IPS-15b (cell line): ENCODE measurements around the gene UPK1B.
A peak's percentile ranks its signal among the peaks of the same experiment; 100 is the strongest.

Source experiments
- H3K27me3 ChIP-seq: one replicate; pipeline ENCODE4 v1.6.1; 2013; ENCODE audit warnings: low read length; ENCODE audit not compliant: control insufficient read depth, insufficient read depth
- H3K36me3 ChIP-seq: one replicate; pipeline ENCODE4 v1.6.1; 2013; ENCODE audit warnings: low read length; ENCODE audit not compliant: control insufficient read depth, insufficient read depth
- H3K4me1 ChIP-seq: one replicate; pipeline ENCODE4 v1.6.1; 2013; ENCODE audit warnings: mild to moderate bottlenecking, low read length; ENCODE audit not compliant: control insufficient read depth, insufficient read depth
- H3K4me3 ChIP-seq: one replicate; pipeline ENCODE4 v1.5.1; 2013; ENCODE audit warnings: low read depth, low read length
- H3K9ac ChIP-seq: one replicate; pipeline ENCODE4 v1.6.1; 2013; ENCODE audit warnings: low read depth, mild to moderate bottlenecking, low read length
- H3K9me3 ChIP-seq: one replicate; pipeline ENCODE4 v1.6.1; 2013; ENCODE audit warnings: mild to moderate bottlenecking, low read length; ENCODE audit not compliant: control insufficient read depth, insufficient read depth

Gene UPK1B

DNA sequence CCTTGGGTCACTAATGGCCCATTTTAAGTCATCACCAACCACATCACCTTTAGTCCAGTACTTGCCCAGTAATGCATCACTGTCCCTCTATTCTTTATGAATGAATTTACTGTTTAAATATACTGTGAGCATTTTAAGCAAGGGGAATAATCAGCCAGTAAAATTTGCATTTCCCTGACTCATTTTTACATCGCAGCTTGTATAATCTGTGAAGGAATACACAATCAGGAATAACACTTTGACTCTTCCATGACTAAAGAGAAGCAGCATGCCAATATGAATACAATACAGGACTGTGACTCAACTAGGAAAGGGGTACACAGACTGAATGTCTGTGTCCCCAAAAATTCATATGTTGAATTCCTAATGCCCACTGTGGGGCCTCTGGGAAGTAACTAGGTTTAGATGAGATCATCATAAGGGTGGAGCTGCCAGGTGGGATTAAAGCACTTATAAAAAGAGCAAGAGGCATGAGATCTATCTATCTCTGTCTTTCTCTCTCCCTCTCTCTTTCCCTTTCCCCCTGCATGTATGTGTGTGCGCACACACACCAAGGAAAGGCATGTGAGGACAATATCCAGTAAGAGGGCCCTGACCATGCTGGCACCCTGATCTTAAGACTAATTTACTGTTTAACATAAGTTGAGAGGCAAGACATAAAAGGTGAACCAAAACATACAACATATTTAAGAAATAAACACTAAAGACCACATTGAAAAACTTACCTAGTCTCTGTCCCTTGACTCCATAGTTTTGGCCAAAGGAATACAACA lies 55.2 kb downstream of the UPK1B start:
- no peaks in the 10 kb centered on the region for H3K27me3 ChIP-seq
- H3K4me1 ChIP-seq = no peaks in the 10 kb centered on the region
- H3K4me3 ChIP-seq = no peak overlapping the region
- no peaks in the 10 kb centered on the region for H3K9me3 ChIP-seq
- H3K9ac ChIP-seq = no peak overlapping the region
- peaks cover 25% of the 10 kb centered on the region for H3K36me3 ChIP-seq

DNA sequence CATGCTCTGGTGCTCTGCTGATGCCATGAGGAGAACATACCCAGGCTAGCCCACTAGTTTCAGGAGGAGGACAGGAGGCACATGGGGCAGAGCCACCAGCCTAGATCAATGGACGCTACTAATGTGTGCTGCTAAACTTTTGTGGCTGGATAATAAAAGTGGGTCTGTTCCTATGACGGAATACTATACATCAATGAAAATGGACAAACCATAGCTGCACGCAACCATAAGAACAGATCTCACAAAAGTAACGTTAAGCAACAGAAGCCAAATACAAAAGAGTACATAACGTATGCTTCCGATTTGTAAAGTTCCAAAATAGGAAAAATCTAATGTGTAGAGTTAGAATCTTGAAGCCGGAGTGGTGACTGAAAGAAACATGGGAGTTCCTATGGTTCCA lies 55.8 kb downstream of the UPK1B start:
- Histone ChIP-seq H3K9me3 (no peaks in the 10 kb centered on the region), H3K9ac (no peak overlapping the region), H3K27me3 (no peaks in the 10 kb centered on the region), H3K4me3 (no peak overlapping the region), H3K4me1 (no peaks in the 10 kb centered on the region), H3K36me3 (peaks cover 20% of the 10 kb centered on the region)

DNA sequence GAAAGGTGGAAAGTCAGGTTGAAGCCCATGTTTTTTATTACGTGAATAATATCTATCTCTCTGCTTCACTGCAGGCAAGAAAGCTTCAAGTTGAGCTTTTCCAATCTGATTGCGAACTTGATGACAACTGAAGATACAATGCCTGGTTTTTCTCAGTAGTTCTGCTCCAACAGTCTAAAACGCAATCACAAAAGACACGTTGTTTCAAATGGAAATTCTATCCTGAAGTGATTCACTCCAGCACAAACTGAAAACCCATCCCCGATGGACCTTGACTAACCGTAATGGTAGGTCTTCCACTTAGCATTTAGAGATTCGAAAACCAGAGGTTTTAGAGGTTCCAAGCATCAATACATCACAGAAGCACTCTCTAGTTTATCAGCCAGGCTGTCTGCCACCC lies 56.7 kb downstream of the UPK1B start:
- H3K9me3 ChIP-seq = no peaks in the 10 kb centered on the region
- no peaks in the 10 kb centered on the region for H3K4me1 ChIP-seq
- H3K27me3 ChIP-seq = no peaks in the 10 kb centered on the region
- no peak overlapping the region for H3K4me3 ChIP-seq
- peaks cover 22% of the 10 kb centered on the region for H3K36me3 ChIP-seq
- no peak overlapping the region for H3K9ac ChIP-seq

DNA sequence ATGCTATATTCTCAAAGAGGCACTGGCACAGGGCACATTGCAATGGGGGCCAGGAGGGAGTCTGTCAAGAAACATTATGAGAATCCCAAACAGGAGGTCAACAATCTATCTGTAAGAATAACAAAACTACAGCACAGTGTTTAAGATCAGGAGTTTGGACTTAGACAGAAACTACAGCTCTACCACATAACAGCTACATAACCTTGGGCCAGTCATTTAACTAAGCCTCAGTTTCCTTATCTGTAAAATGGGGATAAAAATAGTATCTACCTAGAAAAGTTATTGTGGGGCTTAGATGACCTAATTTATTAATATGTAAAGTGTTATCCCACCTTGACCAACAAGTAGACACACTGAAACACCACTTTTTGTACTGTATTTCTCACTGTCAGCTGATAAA lies 57.3 kb downstream of the UPK1B start:
- Histone ChIP-seq H3K4me1 (no peaks in the 10 kb centered on the region), H3K9ac (no peak overlapping the region), H3K36me3 (peaks cover 27% of the 10 kb centered on the region)

DNA sequence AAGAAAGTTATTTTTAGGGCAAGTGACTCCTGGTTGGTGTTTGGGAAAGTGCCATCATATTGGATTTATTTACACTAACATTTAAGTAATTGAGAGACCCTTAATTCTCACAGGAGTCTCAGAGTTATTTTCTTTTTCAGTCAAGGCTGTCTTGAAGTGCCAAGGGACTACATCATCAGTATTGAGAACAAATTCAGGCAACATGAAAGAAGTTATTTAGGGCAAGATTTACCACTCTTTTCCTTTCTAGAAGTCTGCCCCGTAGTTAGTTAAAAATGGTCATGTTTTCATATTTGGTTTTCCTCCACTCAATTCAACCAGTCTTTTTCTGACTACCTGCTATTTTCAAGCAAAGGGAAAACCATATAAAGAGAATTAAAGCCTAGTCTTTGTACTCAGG lies 61.2 kb downstream of the UPK1B start:
- Histone ChIP-seq H3K27me3 (no peaks in the 10 kb centered on the region), H3K4me3 (no peak overlapping the region), H3K9me3 (no peaks in the 10 kb centered on the region), H3K4me1 (no peaks in the 10 kb centered on the region), H3K9ac (no peak overlapping the region), H3K36me3 (peaks cover 21% of the 10 kb centered on the region)

More for the DNA sequence above, 57.3 kb downstream of the UPK1B start:
- no peaks in the 10 kb centered on the region for H3K9me3 ChIP-seq
- no peaks in the 10 kb centered on the region for H3K27me3 ChIP-seq
- H3K4me3 ChIP-seq = no peak overlapping the region

DNA sequence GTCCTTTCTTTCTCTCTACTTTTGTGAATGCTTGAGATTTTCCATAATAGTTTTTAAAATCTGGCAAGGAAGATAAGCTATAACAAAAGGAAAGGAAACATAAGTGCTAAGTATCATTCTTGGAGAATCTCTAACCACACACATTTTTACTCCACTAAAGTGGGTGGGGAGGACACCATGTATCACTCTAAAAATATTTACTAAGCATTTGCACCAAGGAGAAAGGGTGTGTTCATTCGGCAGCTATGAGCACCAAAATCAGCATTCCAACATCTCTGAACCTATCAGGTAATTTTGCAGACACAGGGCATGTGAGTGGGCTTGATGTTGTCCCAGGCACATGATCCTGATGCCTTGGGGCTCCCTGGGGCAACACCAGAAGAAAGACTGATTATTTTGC lies 61.8 kb downstream of the UPK1B start:
- peaks cover 19% of the 10 kb centered on the region for H3K36me3 ChIP-seq
- no peaks in the 10 kb centered on the region for H3K9me3 ChIP-seq
- no peak overlapping the region for H3K4me3 ChIP-seq

DNA sequence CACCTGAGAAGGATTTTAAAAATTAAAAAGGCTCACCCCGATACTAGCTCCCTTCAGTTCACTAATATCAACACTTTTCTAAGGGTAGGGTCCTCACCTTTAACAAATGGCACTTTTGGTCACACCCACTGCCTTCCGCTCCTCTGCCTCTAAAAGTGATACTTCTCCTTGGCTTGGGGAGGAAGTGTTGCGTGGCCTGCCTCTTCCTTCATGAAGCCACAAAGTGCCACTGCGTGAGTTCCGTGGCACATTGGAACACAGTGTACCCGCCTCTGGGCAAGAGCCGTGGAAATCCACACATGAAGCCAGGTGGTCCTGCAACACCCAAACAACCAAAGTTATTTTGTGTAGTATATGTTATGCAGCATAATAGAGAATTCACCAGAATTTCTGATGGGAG lies 63.4 kb downstream of the UPK1B start:
- no peaks in the 10 kb centered on the region for H3K4me1 ChIP-seq
- H3K9me3 ChIP-seq = no peaks in the 10 kb centered on the region
- no peak overlapping the region for H3K9ac ChIP-seq
- peaks cover 15% of the 10 kb centered on the region for H3K36me3 ChIP-seq
- H3K27me3 ChIP-seq = no peaks in the 10 kb centered on the region
- H3K4me3 ChIP-seq = no peak overlapping the region

More for the DNA sequence above, 61.8 kb downstream of the UPK1B start:
- Histone ChIP-seq H3K27me3 (no peaks in the 10 kb centered on the region), H3K4me1 (no peaks in the 10 kb centered on the region), H3K9ac (no peak overlapping the region)

DNA sequence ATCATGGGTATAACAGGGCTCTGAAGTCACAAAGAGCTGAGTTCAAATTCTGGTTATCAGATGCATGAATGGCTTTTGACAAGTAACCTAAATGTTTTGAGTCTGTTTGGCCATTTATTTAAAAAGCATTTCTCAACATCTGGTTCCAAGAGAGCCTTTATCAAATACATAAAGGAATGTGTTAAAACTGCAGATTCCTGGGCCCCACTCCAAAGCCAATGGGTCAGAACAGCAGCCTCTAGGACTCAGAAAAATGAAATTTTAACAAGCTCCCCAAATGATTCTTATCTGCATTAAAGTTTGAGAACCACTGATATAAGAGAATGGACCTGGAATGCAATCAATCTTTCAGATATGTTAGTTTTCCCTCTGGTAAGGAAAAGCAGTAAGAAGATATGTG lies 63.9 kb downstream of the UPK1B start:
- no peaks in the 10 kb centered on the region for H3K27me3 ChIP-seq
- H3K4me3 ChIP-seq = no peak overlapping the region
- no peaks in the 10 kb centered on the region for H3K9me3 ChIP-seq
- H3K36me3 ChIP-seq = peaks cover 15% of the 10 kb centered on the region
- H3K9ac ChIP-seq = no peak overlapping the region
- no peaks in the 10 kb centered on the region for H3K4me1 ChIP-seq

DNA sequence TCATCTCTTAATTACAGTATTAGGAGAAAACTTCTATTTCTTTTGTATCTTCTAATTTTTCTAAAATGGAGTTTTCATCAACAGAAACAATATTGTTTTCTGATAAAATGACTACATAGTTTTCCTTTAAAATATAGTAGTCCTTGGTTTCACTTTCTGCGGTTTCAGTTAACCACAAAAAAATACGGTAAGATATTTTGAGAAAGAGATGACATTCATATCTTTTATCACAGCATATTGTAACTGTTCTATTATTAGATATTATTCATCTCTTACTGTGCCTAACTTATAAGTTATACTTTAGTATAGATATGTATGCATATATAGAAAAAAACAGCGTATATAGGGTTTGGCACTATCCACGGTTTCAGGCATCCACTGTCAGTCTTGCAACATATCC lies 65.0 kb downstream of the UPK1B start:
- Histone ChIP-seq H3K4me1 (no peaks in the 10 kb centered on the region), H3K9ac (no peak overlapping the region), H3K27me3 (no peaks in the 10 kb centered on the region), H3K36me3 (peaks cover 15% of the 10 kb centered on the region), H3K9me3 (no peaks in the 10 kb centered on the region), H3K4me3 (peak overlapping the region; percentile 1)

DNA sequence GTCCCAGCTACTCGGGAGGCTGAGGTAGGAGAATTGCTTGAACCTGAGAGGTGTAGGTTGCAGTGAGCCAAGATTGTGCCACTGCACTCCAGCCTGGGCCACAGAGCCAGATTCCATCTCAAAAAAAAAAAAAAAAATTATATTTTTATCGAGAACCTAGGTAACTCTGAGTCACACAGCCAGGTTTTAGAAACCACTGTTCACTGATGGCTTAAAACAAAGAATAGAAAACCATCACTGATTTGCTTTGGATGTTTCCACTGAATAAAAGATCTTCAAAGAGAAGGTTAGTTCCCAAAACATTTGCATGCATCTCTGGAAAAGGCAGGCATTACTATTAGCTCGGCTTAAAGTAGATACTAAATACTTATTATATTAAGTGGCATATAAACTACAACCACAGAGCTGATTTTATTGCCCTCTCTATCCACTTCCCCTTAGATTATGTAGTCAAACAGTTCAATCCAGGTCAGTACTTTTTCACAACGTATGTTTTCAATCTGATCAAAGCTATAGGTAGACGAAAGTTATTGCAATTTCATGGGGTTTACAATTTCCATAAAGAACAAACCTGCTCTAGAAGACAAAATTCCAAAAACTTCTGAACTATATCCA lies 65.9 kb downstream of the UPK1B start:
- Histone ChIP-seq H3K27me3 (no peaks in the 10 kb centered on the region), H3K9ac (peak overlapping the region; percentile 79), H3K4me3 (peak overlapping the region; percentile 61), H3K36me3 (peaks cover 15% of the 10 kb centered on the region), H3K9me3 (no peaks in the 10 kb centered on the region), H3K4me1 (no peaks in the 10 kb centered on the region)

DNA sequence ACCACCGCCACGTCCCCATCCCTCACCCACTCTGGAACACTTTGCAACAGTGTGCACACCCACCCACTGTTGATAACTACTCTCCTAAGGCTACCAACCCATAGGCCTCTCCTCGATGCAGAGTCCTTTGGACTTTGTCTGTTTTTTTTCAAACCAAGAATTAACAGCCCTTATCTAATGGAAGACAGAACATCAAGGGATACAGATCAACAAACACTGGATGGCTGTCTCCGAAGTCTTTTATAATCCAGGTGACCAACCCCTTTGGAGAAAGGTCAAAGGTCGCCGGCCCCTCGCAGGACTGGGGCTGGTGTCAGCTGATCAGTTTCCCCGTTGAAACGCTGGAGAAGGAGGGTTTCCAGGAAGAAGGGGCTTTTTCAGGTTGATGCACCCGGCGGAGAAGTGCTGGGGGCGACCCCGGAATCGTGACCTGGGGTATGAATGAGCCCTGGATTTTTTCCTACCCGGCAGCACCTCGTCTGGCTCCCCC lies 66.7 kb downstream of the UPK1B start:
- H3K9me3 ChIP-seq = no peaks in the 10 kb centered on the region
- no peaks in the 10 kb centered on the region for H3K4me1 ChIP-seq
- peaks cover 13% of the 10 kb centered on the region for H3K36me3 ChIP-seq
- H3K9ac ChIP-seq = peak overlapping the region; percentile 79
- H3K27me3 ChIP-seq = no peaks in the 10 kb centered on the region
- H3K4me3 ChIP-seq = peak overlapping the region; percentile 61
